Stimulated activated CD4-positive, alpha-beta T cell treated with anti-CD3 and anti-CD28 coated beads, Interleukin-15, amount 100 ng/mL, for 48 hours (primary cell): ENCODE measurements around the gene HEBP1.
"Not testable (repeated sequence)": the region's sequence is repeated elsewhere in the genome, so short reads cannot be mapped to it uniquely, and the experiment has no call there.

Source experiments
- DNase-seq, 2 donors: peaks; one replicate each; pipeline ENCODE4 v3.0.0-alpha.2; 2020; ENCODE audit warnings: low read depth in 2 of 2

Gene HEBP1, protein sequence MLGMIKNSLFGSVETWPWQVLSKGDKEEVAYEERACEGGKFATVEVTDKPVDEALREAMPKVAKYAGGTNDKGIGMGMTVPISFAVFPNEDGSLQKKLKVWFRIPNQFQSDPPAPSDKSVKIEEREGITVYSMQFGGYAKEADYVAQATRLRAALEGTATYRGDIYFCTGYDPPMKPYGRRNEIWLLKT

GRCh38 chr12:12999959-13000615, at the start of gene HEBP1:
Gene HEBP1 (minus strand): TSS chr12:13000265. CDS start chr12:13000114, 151 bp downstream.
- DNase-seq, result peak; percentile 87 to 95

DNA sequence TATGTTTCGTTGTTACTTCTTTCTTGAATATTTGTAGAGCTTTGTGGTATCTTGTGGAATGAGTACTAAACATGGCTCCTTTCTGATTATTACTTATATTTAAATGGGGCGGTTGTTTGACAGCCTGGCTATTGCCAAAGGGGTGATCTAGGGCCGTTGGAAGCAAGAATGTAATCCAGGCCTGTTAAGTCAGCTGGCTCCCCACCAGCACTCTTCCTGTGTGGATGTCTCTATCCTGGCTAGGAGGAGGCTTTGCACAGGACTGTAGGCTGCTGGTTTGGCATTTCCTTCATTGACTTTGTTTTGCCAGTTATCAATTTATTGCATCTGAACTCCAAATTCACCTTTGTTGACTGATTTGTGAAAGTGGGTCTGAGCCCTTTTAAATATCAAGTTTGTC, 49.8 kb upstream of the HEBP1 start:
- DNase-seq, result no peak

DNA sequence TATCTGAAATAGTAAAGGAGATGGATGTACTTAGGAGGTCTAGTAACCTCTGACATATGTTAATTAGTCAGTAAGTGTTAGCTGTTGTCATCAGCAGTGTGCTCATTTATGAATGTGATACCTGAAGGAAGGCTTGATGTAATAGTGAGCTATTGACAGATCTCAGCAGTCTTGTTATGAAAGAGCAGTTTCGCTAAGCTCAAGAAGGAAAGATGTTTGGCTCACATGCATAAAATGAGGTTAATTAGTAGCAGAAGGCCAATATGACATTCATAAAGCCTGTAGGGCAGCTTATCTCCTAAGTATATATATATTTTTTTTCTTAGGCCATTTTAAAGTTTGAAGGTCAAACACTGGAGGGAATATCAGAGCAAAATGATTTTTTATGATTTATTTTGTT, 46.9 kb upstream of the HEBP1 start:
- no peak for DNase-seq

DNA sequence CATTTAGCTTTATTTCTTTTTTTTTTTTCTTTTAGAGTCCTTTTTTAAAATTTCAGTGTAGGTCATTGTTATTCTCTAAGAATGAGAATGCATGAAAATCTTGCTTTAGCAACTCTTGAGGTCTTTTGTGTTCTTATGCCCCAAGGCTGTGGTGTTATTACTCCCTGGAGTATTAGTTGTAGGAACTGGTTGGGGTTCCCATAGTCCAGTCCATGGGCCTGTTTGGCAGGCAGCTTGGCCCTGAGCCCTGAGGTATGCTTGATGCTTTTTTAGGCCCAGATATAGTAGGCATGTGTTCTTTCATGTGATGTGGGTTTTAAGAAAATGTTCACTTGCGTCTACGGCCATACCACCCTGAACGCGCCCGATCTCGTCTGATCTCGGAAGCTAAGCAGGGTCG, 45.8 kb upstream of the HEBP1 start:
- DNase-seq, result no peak

- no peak for DNase-seq
Measured at GRCh38 chr12:13044906-13045299, 44.8 kb upstream of the HEBP1 start.

DNA sequence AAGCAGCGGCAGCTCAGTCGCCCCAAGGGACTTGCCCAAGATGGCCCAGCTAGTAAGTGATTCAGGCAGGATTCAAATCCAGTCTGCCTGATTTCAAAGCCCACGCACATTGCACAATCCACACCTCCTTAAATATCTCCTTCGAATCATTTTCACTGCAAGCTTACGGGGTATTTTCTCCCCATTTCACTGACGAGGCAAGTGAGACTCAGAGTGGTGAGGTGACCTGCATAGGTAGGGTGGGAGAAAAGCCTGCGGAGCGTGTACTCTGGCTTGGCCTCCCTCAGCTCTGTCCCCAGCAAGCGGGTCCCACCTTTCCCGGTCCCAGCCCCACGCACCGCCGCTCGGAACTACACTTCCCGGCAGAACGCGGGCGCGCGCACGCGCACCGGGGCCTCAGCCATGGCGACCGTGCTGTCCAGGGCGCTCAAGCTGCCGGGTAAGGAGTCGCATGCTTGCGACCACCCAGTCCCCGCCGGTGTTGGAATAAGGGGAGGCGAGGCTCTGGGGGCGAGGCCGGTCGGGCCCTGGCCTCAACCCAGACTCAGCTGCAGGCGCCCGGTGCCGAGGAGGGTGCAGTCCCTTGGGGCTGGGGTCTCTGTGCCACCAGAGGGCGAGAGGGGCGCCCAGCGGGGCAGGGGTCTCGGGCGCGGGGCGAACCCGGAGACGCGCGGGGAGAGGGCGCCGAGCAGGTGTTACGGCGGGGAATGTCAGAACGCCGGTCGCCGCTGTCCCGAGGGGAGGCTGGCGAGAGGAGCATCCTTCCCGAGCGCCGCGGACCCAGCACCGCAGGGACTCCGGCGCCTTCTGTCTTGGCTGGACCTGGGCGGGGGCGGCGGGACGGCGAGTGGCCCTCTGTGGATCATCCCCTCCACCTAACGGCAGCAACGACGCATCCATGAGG, 44.2 kb upstream of the HEBP1 start, which contains the start of gene FAM234B:
TSS of gene FAM234B (plus strand) at position 380 of the 904 bp plus-strand sequence. CDS start at position 403, 23 bp downstream.
- DNase-seq, result peak; percentile 41 to 72

GRCh38 chr12:13042666-13043230, 42.7 kb upstream of the HEBP1 start:
- no peak for DNase-seq

DNA sequence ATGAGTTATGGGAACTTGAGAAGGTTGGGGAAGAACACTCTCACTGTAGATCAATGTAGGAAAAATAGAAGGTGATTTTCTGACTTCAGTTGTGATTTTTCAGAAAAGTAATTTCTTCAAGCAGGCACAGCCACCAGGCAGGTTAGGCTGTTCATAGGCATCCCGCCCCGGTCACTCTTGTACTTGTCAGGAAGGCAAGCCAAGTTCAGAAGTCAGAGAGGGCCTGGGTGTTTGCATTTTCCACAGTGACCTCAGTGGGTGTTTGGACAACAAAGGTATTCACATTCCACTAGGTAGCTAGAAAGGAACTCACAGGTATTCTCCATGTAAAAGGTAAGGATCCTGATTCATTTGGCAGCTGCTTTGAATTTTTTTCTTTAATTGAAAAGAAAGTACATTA, 41.2 kb upstream of the HEBP1 start:
- no peak for DNase-seq

DNA sequence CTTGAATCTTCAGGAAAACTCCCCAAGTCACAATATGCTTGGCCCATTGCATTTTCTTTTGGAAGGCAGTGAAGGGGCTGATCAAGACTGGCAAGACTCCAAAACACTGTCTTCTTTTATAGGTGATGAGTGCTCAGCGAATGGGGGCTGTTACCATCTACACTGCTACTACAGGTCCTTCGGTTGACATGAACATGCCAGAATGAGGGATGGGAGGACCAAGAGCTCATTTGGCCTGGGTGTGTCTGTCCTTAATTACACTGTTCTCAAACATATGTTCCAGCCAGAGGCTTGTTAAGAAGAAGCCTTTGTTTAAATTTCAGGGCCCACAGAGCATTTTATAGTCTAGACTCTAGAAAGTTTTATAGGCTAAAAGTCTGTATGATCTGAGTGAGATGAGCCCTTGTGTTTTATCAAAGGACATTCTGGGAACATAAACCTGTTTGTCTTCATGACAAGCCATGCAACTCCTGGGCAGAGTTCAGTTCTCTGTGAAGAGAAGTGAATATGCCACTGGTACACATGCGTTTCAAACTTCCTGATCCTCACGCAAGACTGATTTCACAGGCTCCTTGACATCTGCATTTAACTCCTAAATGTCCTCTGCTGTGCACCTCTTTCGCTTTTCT, 39.4 kb upstream of the HEBP1 start:
- DNase-seq, result no peak

DNA sequence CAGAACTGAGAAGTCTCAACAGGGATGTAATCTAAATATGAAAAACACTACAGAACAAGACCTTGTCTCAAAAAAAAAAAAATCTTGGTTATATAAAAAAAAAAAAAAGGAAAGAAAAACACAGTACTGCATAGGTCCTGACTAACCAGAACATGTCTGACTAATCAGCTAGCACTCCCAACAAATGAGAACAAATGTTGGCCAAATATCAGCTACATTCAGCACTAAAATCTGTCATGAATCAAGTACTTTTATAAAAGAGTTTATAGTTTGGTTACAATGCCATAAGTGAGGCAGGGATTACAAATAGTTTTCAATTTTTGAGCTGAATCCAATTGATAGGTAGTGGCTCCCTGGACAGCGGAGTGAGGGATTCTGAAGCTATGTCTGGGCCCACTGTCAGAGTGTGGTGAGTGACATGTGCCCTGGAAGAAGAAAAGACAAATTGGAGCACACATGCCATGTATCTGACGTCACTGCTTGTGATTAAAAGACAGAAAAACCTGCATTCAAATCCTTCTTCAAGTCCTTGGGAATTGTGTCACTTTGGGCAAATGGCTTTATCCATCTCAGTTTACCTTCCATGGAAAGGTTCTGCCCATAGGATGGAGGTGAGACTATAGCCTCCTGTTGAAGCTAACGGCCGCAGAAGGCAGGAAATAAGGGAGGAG, 38.6 kb upstream of the HEBP1 start:
- DNase-seq, result no peak

- DNase-seq, result no peak
Measured at GRCh38 chr12:13036881-13037280, 36.8 kb upstream of the HEBP1 start.

- DNase-seq, result not testable (repeated sequence)
Measured at GRCh38 chr12:13035335-13035734, 35.3 kb upstream of the HEBP1 start.

DNA sequence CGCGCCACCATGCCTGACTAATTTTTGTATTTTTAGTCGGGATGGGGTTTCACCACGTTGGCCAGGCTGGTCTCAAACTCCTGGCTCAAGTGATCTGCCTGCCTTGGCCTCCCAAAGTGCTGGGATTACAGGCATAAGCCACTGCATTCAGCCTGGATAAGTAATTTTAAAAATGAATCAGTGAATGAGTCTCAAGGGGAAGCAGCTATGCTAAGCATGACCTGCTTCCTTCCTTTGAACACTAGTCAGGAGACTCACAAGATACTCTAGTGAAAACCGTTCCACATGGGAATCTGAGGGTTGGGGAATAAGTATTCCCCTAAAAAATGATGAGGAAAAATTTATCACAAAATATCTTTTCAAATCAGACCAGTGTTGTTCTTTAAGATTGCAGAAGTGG, 33.4 kb upstream of the HEBP1 start:
- DNase-seq, result no peak

DNA sequence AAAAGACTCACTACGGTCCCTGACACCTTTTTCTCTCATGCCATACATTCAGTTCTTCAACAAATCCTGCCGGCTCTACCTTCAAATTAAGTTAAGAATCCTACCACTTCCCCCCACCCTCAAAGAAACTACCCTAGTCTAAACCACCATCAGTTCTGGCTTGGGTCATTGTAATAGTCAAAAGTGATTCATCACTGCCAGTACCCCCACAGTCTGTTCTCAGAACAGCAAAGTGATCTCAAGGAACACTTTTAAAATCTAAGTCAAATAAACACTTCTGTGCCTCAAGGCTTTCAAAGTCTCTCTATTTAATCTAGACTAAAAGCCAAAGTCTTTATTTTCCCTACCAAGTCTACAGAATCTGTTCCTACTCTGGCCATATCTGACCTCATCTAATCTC, 32.1 kb upstream of the HEBP1 start:
- no peak for DNase-seq

DNA sequence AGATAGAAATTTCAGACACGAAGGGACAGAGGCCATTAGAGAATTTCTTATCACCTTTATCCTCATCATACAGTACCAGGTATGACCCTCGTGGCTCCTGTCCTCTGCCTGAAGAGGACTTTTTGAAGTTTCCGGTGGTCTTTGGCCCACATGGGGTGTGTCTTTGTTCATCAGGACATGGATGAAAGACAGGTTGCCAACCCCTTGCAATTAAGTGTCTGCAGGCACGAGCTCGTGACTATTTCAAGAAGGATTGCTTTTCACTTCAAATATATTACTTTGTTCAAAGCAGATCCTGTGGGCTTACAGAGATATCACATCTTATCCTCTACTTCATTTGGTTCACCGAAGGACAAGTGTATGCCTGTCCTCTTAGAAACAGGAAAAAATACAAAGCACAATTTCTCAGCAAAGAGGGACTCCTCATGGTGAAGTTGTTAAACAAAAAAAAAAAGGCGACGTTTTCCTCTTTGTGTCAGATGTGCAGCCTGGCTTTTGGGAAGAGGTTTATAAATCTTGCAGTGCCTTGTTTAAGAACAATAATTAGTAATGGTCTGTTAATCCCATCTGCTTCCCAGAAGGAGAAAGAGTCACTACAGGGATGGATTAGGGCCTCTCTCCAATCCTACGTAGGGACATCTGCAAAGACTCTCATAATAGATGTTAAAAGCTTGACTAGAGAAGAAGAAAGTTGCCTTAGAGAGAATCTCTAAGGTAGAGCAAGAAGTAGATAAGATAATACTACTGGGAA, 30.7 kb upstream of the HEBP1 start:
- no peak for DNase-seq

DNA sequence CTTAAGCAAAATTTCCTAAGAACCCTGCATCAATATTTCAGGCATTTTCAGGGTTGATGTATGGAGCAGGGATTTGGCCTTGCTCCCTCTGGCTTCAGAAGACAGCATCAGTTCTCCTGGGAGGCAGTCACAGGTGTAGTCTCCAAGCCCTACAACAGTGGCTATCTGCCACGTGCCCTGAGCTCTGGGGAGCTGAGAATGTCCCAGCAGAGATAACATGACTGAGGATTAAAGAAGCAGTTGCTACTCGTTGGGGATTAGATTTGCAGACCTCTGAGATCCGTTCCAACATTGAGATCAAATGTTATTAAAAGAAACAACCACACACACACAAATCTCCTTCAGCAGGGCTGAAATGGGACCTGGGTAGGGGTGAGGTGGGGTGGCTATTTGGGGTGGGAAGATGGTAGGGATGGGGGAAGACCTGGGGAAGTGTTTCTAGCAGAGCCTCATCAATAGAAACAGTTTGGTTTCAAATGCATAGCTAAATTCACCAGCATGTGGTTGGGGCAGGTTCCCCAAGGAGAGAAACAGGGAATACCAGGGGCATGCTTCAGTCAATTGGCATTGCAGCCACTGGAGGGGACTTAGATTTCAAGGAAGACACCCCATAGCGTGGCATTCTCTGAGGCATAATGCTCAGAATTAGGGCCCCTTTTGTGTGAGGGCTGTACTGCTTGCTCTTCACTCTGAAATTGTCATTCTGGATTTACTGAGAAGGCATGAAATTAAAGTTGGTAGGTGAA, 28.9 kb upstream of the HEBP1 start:
- DNase-seq, result no peak

- no peak for DNase-seq
Measured at GRCh38 chr12:13027508-13027907, 27.4 kb upstream of the HEBP1 start.

- DNase-seq, result no peak
Measured at GRCh38 chr12:13027032-13027431, 27.0 kb upstream of the HEBP1 start.

- no peak for DNase-seq
Measured at GRCh38 chr12:13026286-13026685, 26.2 kb upstream of the HEBP1 start.

- no peak for DNase-seq
Measured at GRCh38 chr12:13024531-13024916, 24.5 kb upstream of the HEBP1 start.
